ENCODE measurements around the gene SHMT2.

GRCh38 chr12:57232156-57232756, 2.7 kb downstream of the SHMT2 start:
- TF ChIP-seq POLR2AphosphoS5 (IDR thresholded peaks at IDR 0.05; ENCODE audit: low read depth, low read length) (no peak), TAF1 (IDR thresholded peaks at IDR 0.05; ENCODE audit: low read depth, low read length) (no peak), POLR2A (IDR thresholded peaks at IDR 0.05; ENCODE audit: low read depth, low read length) (no peak), SPI1 (IDR thresholded peaks at IDR 0.05; ENCODE audit: low read depth, low read length) (no peak), PAX5 (IDR thresholded peaks at IDR 0.05; ENCODE audit: insufficient read depth, low read length, severe bottlenecking) (no peak)

Data from GM12891 (cell line).